ENCODE data around the gene GPRASP1. TPM values are rescaled to one million over a fixed set of nuclear protein-coding genes. Genes with fewer than 3 reads are reported as not detected.

The GPRASP1 gene
- total RNA-seq, 4 donors from 2014 or later, result 3.5 to 14.9 (median 5.8) TPM

DNA sequence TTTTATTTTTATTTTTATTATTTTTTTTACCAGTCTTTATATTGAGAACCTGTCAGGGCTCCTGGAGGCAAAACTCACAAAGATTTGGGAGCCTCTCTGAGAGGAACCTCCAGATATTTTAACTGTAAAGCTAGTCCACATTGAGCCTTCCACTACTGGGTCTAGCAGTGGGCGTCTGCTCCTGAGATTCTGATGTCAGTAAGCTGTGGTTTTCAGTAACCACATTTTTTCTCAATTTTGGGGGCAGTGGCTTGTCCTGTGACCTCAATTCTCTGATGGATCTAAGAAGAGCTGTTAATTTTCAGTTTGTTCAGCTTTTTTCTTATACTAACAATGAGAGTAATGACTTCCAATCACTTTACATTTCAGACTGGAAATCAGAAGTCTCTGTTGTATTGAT lies 23.6 kb upstream of the GPRASP1 start:
- Histone ChIP-seq H3K4me1 (no peaks in the 10 kb centered on the region), H3K27me3 (no peaks in the 10 kb centered on the region), H3K36me3 (no peaks in the 10 kb centered on the region), H3K9me3 (no peaks in the 10 kb centered on the region), H3K27ac (no peak overlapping the region), H3K4me3 (no peak overlapping the region)
- TF ChIP-seq POLR2A (IDR thresholded peaks at IDR 0.05), result no peak
- TF ChIP-seq, protein P1, sequence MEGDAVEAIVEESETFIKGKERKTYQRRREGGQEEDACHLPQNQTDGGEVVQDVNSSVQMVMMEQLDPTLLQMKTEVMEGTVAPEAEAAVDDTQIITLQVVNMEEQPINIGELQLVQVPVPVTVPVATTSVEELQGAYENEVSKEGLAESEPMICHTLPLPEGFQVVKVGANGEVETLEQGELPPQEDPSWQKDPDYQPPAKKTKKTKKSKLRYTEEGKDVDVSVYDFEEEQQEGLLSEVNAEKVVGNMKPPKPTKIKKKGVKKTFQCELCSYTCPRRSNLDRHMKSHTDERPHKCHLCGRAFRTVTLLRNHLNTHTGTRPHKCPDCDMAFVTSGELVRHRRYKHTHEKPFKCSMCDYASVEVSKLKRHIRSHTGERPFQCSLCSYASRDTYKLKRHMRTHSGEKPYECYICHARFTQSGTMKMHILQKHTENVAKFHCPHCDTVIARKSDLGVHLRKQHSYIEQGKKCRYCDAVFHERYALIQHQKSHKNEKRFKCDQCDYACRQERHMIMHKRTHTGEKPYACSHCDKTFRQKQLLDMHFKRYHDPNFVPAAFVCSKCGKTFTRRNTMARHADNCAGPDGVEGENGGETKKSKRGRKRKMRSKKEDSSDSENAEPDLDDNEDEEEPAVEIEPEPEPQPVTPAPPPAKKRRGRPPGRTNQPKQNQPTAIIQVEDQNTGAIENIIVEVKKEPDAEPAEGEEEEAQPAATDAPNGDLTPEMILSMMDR (IDR thresholded peaks at IDR 0.05), result no peak
- no peak for DNase-seq

DNA sequence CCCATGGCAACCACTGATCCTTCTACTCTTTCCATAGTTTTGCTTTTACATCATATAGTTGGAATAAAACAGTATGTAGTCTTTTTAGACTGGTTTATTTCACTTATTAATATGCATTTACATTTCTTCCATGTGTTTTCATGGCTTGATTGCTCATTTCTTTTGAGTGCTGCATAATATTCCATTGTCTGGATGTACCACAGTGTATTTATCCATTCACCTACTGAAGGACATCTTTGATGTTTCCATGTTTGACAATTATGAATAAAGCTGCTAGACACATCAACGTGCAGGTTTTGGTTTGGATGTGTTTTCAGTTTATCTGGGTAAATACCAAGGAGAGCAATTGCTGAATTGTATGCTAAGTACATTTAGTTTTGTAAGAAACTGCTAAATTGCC lies 13.7 kb upstream of the GPRASP1 start:
- no peaks in the 10 kb centered on the region for H3K4me1 ChIP-seq
- H3K9me3 ChIP-seq, result no peaks in the 10 kb centered on the region
- H3K27me3 ChIP-seq, result no peaks in the 10 kb centered on the region
- no peak for DNase-seq
- TF ChIP-seq, protein P1 (IDR thresholded peaks at IDR 0.05), result no peak
- TF ChIP-seq POLR2A (IDR thresholded peaks at IDR 0.05), result no peak
- no peak overlapping the region for H3K4me3 ChIP-seq
- no peaks in the 10 kb centered on the region for H3K36me3 ChIP-seq
- no peak overlapping the region for H3K27ac ChIP-seq

DNA sequence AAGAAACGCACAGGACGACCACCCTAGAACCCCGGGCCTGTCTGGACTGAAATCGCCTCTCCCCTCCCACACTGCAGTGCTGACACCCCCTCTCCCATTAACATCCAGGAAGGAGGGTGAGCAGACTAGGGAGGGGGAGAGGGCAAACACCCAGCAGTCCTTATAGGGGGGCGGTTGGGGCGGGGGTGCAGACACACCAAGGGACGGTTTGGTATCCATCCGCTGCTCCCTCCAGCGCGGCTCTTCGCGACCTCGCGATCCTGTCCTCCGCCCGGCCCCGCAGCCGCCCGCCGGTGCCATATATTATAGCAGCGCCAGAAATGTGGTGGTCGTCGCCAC lies 411 bp upstream of the GPRASP1 start:
- H3K27ac ChIP-seq, result peak overlapping the region in 3 of 4 donors; percentile 54 to 76 (median 67)
- no peaks in the 10 kb centered on the region for H3K9me3 ChIP-seq
- no peak for TF ChIP-seq POLR2A (IDR thresholded peaks at IDR 0.05)
- TF ChIP-seq, protein P1 (IDR thresholded peaks at IDR 0.05), result no peak
- peak overlapping the region; percentile 54 to 66 (median 58) for H3K4me3 ChIP-seq
- DNase-seq, result no peak
- H3K4me1 ChIP-seq, result no peaks in the 10 kb centered on the region
- H3K36me3 ChIP-seq, result no peaks in the 10 kb centered on the region
- H3K27me3 ChIP-seq, result no peaks in the 10 kb centered on the region

DNA sequence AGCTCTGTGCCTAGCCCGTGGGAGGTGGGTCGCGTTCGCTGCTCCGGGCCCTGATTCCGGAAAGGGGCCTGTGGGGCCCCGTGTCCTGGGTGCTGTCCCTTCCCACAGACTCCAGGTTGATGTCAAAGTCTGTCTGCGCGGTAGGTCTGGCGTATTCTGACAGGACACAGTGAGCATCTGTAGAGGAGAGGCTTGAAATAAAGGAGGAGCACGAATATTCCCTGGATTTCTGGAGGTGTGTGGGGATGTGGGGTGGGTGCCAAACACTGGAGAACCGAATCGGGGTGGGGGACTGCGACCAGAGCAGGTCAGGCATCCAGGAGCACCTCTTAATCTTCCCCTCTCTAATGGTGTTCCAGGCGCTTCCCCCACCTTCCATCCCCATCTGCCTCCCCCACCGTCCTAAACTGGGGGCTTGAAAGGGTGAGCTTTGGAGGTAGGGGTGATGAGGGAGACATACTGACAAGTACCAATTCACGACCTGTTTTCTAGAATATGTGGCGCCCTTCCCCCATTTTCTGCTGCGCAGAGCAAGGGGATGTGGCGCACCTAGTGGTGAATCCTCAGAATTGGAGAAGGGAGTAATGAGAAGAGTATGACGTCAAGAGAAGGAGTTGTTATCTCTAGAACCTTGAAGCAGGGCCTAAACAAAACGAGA lies 877 bp downstream of the GPRASP1 start:
- Histone ChIP-seq H3K36me3 (no peaks in the 10 kb centered on the region), H3K27ac (peak overlapping the region; percentile 54 to 76 (median 61)), H3K27me3 (no peaks in the 10 kb centered on the region), H3K4me3 (peak overlapping the region; percentile 54 to 66 (median 58)), H3K9me3 (no peaks in the 10 kb centered on the region), H3K4me1 (no peaks in the 10 kb centered on the region)
- TF ChIP-seq, protein P1 (IDR thresholded peaks at IDR 0.05), result peak in 4 of 6 experiments; percentile 38 to 56 (median 44)
- no peak for TF ChIP-seq POLR2A (IDR thresholded peaks at IDR 0.05)
- peak in 2 of 3 donors; percentile 48 to 68 for DNase-seq

DNA sequence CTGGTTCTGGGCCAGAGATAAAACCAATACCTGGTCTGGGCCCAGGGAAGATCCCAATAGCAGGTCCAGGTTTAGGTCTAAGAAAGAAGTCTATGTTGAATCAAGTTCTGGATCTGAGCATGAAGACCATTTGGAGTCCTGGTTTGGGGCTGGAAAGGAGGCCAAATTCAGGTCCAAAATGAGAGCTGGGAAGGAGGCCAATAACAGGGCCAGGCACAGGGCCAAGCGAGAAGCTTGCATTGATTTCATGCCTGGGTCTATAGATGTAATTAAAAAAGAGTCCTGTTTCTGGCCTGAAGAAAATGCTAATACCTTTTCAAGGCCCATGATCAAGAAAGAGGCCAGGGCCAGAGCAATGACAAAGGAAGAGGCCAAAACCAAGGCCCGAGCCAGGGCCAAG lies 3.4 kb downstream of the GPRASP1 start:
- Histone ChIP-seq H3K27me3 (no peaks in the 10 kb centered on the region), H3K9me3 (no peaks in the 10 kb centered on the region), H3K27ac (no peak overlapping the region), H3K4me1 (no peaks in the 10 kb centered on the region), H3K4me3 (no peak overlapping the region), H3K36me3 (no peaks in the 10 kb centered on the region)
- TF ChIP-seq, protein P1 (IDR thresholded peaks at IDR 0.05), result no peak
- no peak for DNase-seq

DNA sequence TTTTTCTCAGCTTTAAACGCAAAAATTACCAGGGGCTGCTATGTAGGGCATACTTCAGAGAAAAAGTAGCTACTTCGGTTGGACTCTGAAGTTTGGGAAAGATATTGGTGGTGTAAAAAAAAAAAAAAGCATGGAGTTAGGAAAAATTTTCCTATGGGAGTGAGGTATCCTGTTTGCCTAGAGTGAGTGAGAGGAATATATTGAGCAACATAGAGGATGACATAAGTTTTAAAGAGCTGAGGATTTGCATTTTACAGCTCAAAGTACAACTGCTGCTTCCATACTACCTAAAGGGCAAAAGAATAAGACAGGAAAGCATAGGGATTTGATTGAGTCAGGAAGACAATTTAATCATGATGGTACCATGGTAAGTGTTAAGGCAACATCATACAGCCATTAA lies 7.3 kb downstream of the GPRASP1 start:
- TF ChIP-seq POLR2A (IDR thresholded peaks at IDR 0.05), result no peak
- TF ChIP-seq, protein P1 (IDR thresholded peaks at IDR 0.05), result no peak
- no peaks in the 10 kb centered on the region for H3K27me3 ChIP-seq
- H3K4me1 ChIP-seq, result no peaks in the 10 kb centered on the region
- no peaks in the 10 kb centered on the region for H3K36me3 ChIP-seq
- no peak for DNase-seq
- H3K4me3 ChIP-seq, result no peak overlapping the region
- no peaks in the 10 kb centered on the region for H3K9me3 ChIP-seq
- H3K27ac ChIP-seq, result no peak overlapping the region

Data from Peyer's patch (tissue), 4 donors.